Upper lobe of left lung (tissue), 6 donors: ENCODE results near the gene KMT5B. TPM values are rescaled to one million over a fixed set of nuclear protein-coding genes. Genes with fewer than 3 reads are reported as not detected.

Experiments used
- ATAC-seq, 2 donors: fragments of 200-7000 bp; cut with Tn5 transposase; one replicate each; pipeline ENCODE4 v1.9.1; 2022; ENCODE audit warnings: mild to moderate bottlenecking in 2 of 2, moderate library complexity in 2 of 2; ENCODE audit not compliant: low FRiP score in 2 of 2
- DNase-seq, 2 donors: peaks; one replicate each; pipeline ENCODE4 v3.0.0-alpha.2; 2019 to 2020
- H3K27ac ChIP-seq, 4 donors: fragments of 200-600 bp; sonication (generic); one replicate each; pipeline ENCODE4 v1.5.1; 2016 to 2019
- H3K27me3 ChIP-seq, 4 donors: fragments of 200-600 bp; sonication (generic); one replicate each; pipeline ENCODE4 v1.5.1; 2017 to 2019
- H3K36me3 ChIP-seq, 4 donors: fragments of 200-600 bp; sonication (generic); one replicate each; pipeline ENCODE4 v1.5.1; 2016 to 2019
- H3K4me1 ChIP-seq, 4 donors: fragments of 200-600 bp; sonication (generic); one replicate each; pipeline ENCODE4 v1.5.1; 2018 to 2019
- H3K4me3 ChIP-seq, 4 donors: fragments of 200-600 bp; sonication (generic); one replicate each; pipeline ENCODE4 v1.5.1; 2017 to 2019; ENCODE audit warnings: mild to moderate bottlenecking in 2 of 4, moderate library complexity in 1 of 4
- H3K9me3 ChIP-seq, 4 donors: fragments of 200-600 bp; sonication (generic); one replicate each; pipeline ENCODE4 v1.5.1; 2018 to 2019
- CTCF ChIP-seq, 6 experiments: fragments of 450-650 bp in 4 of 6; fragments of 200-600 bp in 2 of 6; sonication (generic) in 2 of 6; IDR thresholded peaks; one replicate each; pipeline ENCODE4 v1.5.1; 2016 to 2019; ENCODE audit warnings: antibody characterized with exemption in 6 of 6
- EP300 ChIP-seq, 4 donors: sonication (generic); formaldehyde crosslinking; IDR thresholded peaks; one replicate each; pipeline ENCODE4 v1.5.1; 2017; ENCODE audit warnings: antibody characterized with exemption in 4 of 4, control low read depth in 2 of 4
- POLR2A ChIP-seq, 4 donors: fragments of 450-650 bp; IDR thresholded peaks; one replicate each; pipeline ENCODE4 v1.5.1; 2016 to 2017; ENCODE audit warnings: antibody characterized with exemption in 4 of 4, mild to moderate bottlenecking in 2 of 4
- POLR2AphosphoS5 ChIP-seq, 2 donors: sonication (generic); formaldehyde crosslinking; IDR thresholded peaks; one replicate each; pipeline ENCODE4 v1.5.1; 2017; ENCODE audit warnings: antibody characterized with exemption in 2 of 2
- WGBS, 2 donors: methylation state at CpG; one replicate each; pipeline ENCODE4 v1.1.5; 2017 to 2018; 5-methylcytosine and 5-hydroxymethylcytosine counted together
- total RNA-seq, 6 donors: library from RNA; depleted of rRNA in 4 of 6; stranded (reverse); fragments of >200 nt in 4 of 6; gene quantifications; one replicate each; pipeline versions ENCODE4 v1.1.0 to v1.2.1, GENCODE V29; 2016 to 2021
- donor health status: DM: no; HTN: no; CAD: no; lungs with moderate emphysema.
- donor health status: DM: no; HTN: yes; CAD: no; lungs with severe emphysema.

Gene KMT5B
- total RNA-seq, 6 donors from 2014 or later = 19.3 to 61.2 (median 41.0) TPM

GRCh38 chr11:68213555-68214172, 568 bp upstream of the KMT5B start:
- TF ChIP-seq EP300 (IDR thresholded peaks at IDR 0.05) (no peak), CTCF (IDR thresholded peaks at IDR 0.05) (peak in 4 of 6 experiments; percentile 61 to 80 (median 72)), POLR2A (IDR thresholded peaks at IDR 0.05) (peak; percentile 75 to 98 (median 86)), POLR2AphosphoS5 (IDR thresholded peaks at IDR 0.05) (peak; percentile 58 to 64)
- ATAC-seq (peak; percentile 80 to 84), DNase-seq (peak; percentile 76 to 96)
- Histone ChIP-seq H3K4me3 (peak overlapping the region; percentile 61 to 94 (median 76)), H3K27ac (peak overlapping the region; percentile 98 to 100 (median 100)), H3K36me3 (no peaks in the 10 kb centered on the region), H3K4me1 (peaks cover 33 to 45% (median 39%) of the 10 kb centered on the region in 4 donors), H3K27me3 (no peaks in the 10 kb centered on the region), H3K9me3 (no peaks in the 10 kb centered on the region)
- WGBS, 2 donors = 0% methylated on average over 75 of the region's 90 CpGs; no CpG with 5 or more reads in 1 of the 2 donors

GRCh38 chr11:68212421-68213134, 518 bp downstream of the KMT5B start:
- Histone ChIP-seq H3K27me3 (no peaks in the 10 kb centered on the region), H3K9me3 (no peaks in the 10 kb centered on the region), H3K27ac (peak overlapping the region; percentile 98 to 100 (median 100)), H3K36me3 (no peaks in the 10 kb centered on the region), H3K4me3 (peak overlapping the region; percentile 61 to 94 (median 80)), H3K4me1 (peaks cover 38 to 55% (median 45%) of the 10 kb centered on the region in 4 donors)
- DNase-seq (peak; percentile 81 to 93), ATAC-seq (peak; percentile 66 to 85)
- WGBS, 2 donors = 0 to 1% methylated on average over 29 of the region's 80 CpGs
- peak; percentile 33 to 67 (median 51) for TF ChIP-seq CTCF (IDR thresholded peaks at IDR 0.05)
- TF ChIP-seq EP300 (IDR thresholded peaks at IDR 0.05) = no peak
- TF ChIP-seq POLR2AphosphoS5 (IDR thresholded peaks at IDR 0.05) = peak; percentile 20 to 68
- peak in 1 of 4 donors; percentile 48 for TF ChIP-seq POLR2A (IDR thresholded peaks at IDR 0.05)

GRCh38 chr11:68211546-68211945, 1.6 kb downstream of the KMT5B start:
- Histone ChIP-seq H3K4me1 (peaks cover 46 to 66% (median 51%) of the 10 kb centered on the region in 4 donors), H3K9me3 (no peaks in the 10 kb centered on the region)
- no peak for ATAC-seq

GRCh38 chr11:68206211-68206610, 6.9 kb downstream of the KMT5B start:
- H3K36me3 ChIP-seq = no peaks in the 10 kb centered on the region
- H3K27me3 ChIP-seq = no peaks in the 10 kb centered on the region
- H3K9me3 ChIP-seq = no peaks in the 10 kb centered on the region
- H3K4me3 ChIP-seq = no peak overlapping the region
- peaks cover 58 to 69% (median 64%) of the 10 kb centered on the region in 4 donors for H3K4me1 ChIP-seq
- 30 to 34% methylated on average over 5 of the region's 5 CpGs for WGBS, 2 donors
- ATAC-seq (peak in 1 of 2 donors; percentile 76), DNase-seq (no peak)
- no peak overlapping the region for H3K27ac ChIP-seq
- no peak for TF ChIP-seq EP300 (IDR thresholded peaks at IDR 0.05)
- TF ChIP-seq CTCF (IDR thresholded peaks at IDR 0.05) = peak; percentile 74 to 83 (median 78)
- no peak for TF ChIP-seq POLR2AphosphoS5 (IDR thresholded peaks at IDR 0.05)

More at GRCh38 chr11:68211546-68211945, 1.6 kb downstream of the KMT5B start:
- H3K27me3 ChIP-seq = no peaks in the 10 kb centered on the region
- no peak for TF ChIP-seq EP300 (IDR thresholded peaks at IDR 0.05)
- TF ChIP-seq POLR2A (IDR thresholded peaks at IDR 0.05) = peak in 1 of 4 donors; percentile 24
- TF ChIP-seq CTCF (IDR thresholded peaks at IDR 0.05) = no peak
- peak in 1 of 2 donors; percentile 19 for TF ChIP-seq POLR2AphosphoS5 (IDR thresholded peaks at IDR 0.05)
- WGBS, 2 donors = 24 to 39% methylated on average over 14 of the region's 14 CpGs
- peak in 1 of 2 donors; percentile 61 for DNase-seq
- peak overlapping the region; percentile 98 to 100 (median 100) for H3K27ac ChIP-seq
- no peaks in the 10 kb centered on the region for H3K36me3 ChIP-seq
- peak overlapping the region in 3 of 4 donors; percentile 61 to 94 (median 75) for H3K4me3 ChIP-seq
